Hepatocyte (in vitro differentiated cells): ENCODE measurements around the gene KTI12. TPM values are rescaled to one million over a fixed set of nuclear protein-coding genes. Genes with fewer than 3 reads are reported as not detected.

ENCODE experiments used
- DNase-seq: peaks from one replicate; pipeline ENCODE4 v3.0.0-alpha.2; 2016; ENCODE audit warnings: low spot score
- H2AFZ ChIP-seq: fragments of 200-600 bp; sonication (generic); 2 replicates; pipeline ENCODE4 v1.6.0; 2016; ENCODE audit warnings: antibody characterized with exemption, mild to moderate bottlenecking
- H3K27ac ChIP-seq: fragments of 200-600 bp; sonication (generic); 2 replicates; pipeline ENCODE4 v1.5.1; 2016; ENCODE audit warnings: mild to moderate bottlenecking
- H3K27me3 ChIP-seq: fragments of 200-600 bp; sonication (generic); 2 replicates; pipeline ENCODE4 v1.6.1; 2016
- H3K36me3 ChIP-seq: fragments of 200-600 bp; sonication (generic); replicated peaks from 2 replicates; pipeline ENCODE4 v1.5.1; 2016; ENCODE audit warnings: low read depth; ENCODE audit not compliant: insufficient read depth
- H3K4me1 ChIP-seq: fragments of 200-600 bp; sonication (generic); 2 replicates; pipeline ENCODE4 v1.5.1; 2016; ENCODE audit warnings: mild to moderate bottlenecking, moderate library complexity; ENCODE audit not compliant: insufficient read depth
- H3K4me2 ChIP-seq: fragments of 200-600 bp; sonication (generic); 2 replicates; pipeline ENCODE4 v1.6.0; 2016
- H3K4me3 ChIP-seq: fragments of 200-600 bp; sonication (generic); 2 replicates; pipeline ENCODE4 v1.5.1; 2016; ENCODE audit warnings: mild to moderate bottlenecking
- H3K79me2 ChIP-seq: fragments of 200-600 bp; sonication (generic); 2 replicates; pipeline ENCODE4 v1.6.0; 2017; ENCODE audit warnings: mild to moderate bottlenecking
- H3K9me2 ChIP-seq: fragments of 200-600 bp; sonication (generic); replicated peaks from 2 replicates; pipeline ENCODE4 v1.6.0; 2017; ENCODE audit warnings: mild to moderate bottlenecking; ENCODE audit not compliant: insufficient read depth
- H3K9me3 ChIP-seq: fragments of 200-600 bp; sonication (generic); 2 replicates; pipeline ENCODE4 v1.5.1; 2016; ENCODE audit warnings: low read depth, mild to moderate bottlenecking
- H4K20me1 ChIP-seq: fragments of 200-600 bp; sonication (generic); 2 replicates; pipeline ENCODE4 v1.6.0; 2016; ENCODE audit warnings: mild to moderate bottlenecking; ENCODE audit not compliant: insufficient read depth, poor library complexity, severe bottlenecking
- EZH2 ChIP-seq: fragments of 200-600 bp; sonication (generic); IDR thresholded peaks from 2 replicates; pipeline ENCODE4 v1.6.1; 2016; ENCODE audit warnings: antibody characterized with exemption, mild to moderate bottlenecking, borderline replicate concordance
- EZH2phosphoT487 ChIP-seq: fragments of 200-600 bp; sonication (generic); IDR thresholded peaks from one replicate; pipeline ENCODE4 v1.6.1; 2018; ENCODE audit warnings: antibody characterized with exemption, mild to moderate bottlenecking, low read depth, moderate library complexity; ENCODE audit not compliant: unreplicated experiment, severe bottlenecking
- WGBS: methylation state at CpG from one replicate; pipeline ENCODE4 v1.1.6; 2016; ENCODE audit warnings: low lambda C conversion rate; ENCODE audit errors: missing lambda C conversion rate; 5-methylcytosine and 5-hydroxymethylcytosine counted together
- polyA plus RNA-seq: library from polyadenylated mRNA; unstranded; fragments of >200 nt; fragmentation: Nextera tagmentation; extraction: Ambion mirVana; gene quantifications from 2 replicates; pipeline ENCODE4 v1.2.1, GENCODE V29; 2016
- total RNA-seq: library from RNA; depleted of rRNA; stranded (reverse); fragments of >200 nt; gene quantifications from 2 replicates; pipeline ENCODE4 v1.2.3, GENCODE V29; 2014
- TF ChIP-seq, protein P1 (sequence below): fragments of 200-600 bp; sonication (generic); IDR thresholded peaks from 2 replicates; pipeline ENCODE4 v1.5.1; 2016; ENCODE audit warnings: antibody characterized with exemption, mild to moderate bottlenecking; ENCODE audit not compliant: poor library complexity

Gene KTI12
- total and polyA plus RNA-seq, 2 experiments from 2014 or later, result 10.4 to 14.8 TPM

DNA sequence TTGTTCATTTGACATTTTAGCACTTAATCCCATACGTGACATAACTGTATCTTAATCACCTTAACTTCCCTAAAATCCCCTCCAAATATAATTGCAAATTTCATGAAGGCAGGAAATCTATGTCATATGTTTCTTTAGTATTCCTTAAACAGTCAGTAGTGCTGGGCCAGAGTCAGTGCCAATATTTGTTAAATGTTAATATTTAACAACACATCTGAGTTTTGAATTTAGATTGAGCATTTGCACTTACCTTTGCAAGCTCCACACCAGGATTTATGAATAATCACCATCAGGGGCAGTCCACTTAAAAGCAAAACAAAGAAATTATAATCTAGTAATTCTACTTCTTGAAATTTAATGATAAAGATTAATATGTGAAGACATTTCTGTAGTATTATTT lies 5.3 kb downstream of the KTI12 start:
- Histone ChIP-seq H3K27me3 (no peaks in the 10 kb centered on the region), H3K79me2 (peaks cover 34% of the 10 kb centered on the region), H3K9me2 (no peaks in the 10 kb centered on the region), H3K4me3 (no peak overlapping the region), H3K4me2 (peak overlapping the region; percentile 25), H4K20me1 (peaks cover 13% of the 10 kb centered on the region), H3K9me3 (no peaks in the 10 kb centered on the region), H2AFZ (no peak overlapping the region), H3K36me3 (no peaks in the 10 kb centered on the region), H3K27ac (peak overlapping the region; percentile 43), H3K4me1 (peaks cover 28% of the 10 kb centered on the region)
- 75% methylated on average over 1 of the region's 1 CpG for WGBS
- TF ChIP-seq EZH2 (no peak), EZH2phosphoT487 (no peak)
- TF ChIP-seq, protein P1, sequence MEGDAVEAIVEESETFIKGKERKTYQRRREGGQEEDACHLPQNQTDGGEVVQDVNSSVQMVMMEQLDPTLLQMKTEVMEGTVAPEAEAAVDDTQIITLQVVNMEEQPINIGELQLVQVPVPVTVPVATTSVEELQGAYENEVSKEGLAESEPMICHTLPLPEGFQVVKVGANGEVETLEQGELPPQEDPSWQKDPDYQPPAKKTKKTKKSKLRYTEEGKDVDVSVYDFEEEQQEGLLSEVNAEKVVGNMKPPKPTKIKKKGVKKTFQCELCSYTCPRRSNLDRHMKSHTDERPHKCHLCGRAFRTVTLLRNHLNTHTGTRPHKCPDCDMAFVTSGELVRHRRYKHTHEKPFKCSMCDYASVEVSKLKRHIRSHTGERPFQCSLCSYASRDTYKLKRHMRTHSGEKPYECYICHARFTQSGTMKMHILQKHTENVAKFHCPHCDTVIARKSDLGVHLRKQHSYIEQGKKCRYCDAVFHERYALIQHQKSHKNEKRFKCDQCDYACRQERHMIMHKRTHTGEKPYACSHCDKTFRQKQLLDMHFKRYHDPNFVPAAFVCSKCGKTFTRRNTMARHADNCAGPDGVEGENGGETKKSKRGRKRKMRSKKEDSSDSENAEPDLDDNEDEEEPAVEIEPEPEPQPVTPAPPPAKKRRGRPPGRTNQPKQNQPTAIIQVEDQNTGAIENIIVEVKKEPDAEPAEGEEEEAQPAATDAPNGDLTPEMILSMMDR, result no peak
- no peak for DNase-seq

GRCh38 chr1:52026278-52026677 lies 7.3 kb downstream of the KTI12 start:
- no peak for DNase-seq
- Histone ChIP-seq H3K79me2 (peaks cover 16% of the 10 kb centered on the region), H3K9me2 (no peaks in the 10 kb centered on the region), H3K36me3 (no peaks in the 10 kb centered on the region), H3K27ac (no peak overlapping the region), H3K4me1 (peaks cover 21% of the 10 kb centered on the region), H2AFZ (no peak overlapping the region), H3K27me3 (no peaks in the 10 kb centered on the region), H3K4me2 (no peak overlapping the region), H3K9me3 (no peaks in the 10 kb centered on the region), H4K20me1 (peaks cover 4% of the 10 kb centered on the region), H3K4me3 (no peak overlapping the region)
- TF ChIP-seq, protein P1, result no peak
- TF ChIP-seq EZH2, result no peak
- no peak for TF ChIP-seq EZH2phosphoT487
- 88% methylated on average over 2 of the region's 2 CpGs for WGBS

DNA sequence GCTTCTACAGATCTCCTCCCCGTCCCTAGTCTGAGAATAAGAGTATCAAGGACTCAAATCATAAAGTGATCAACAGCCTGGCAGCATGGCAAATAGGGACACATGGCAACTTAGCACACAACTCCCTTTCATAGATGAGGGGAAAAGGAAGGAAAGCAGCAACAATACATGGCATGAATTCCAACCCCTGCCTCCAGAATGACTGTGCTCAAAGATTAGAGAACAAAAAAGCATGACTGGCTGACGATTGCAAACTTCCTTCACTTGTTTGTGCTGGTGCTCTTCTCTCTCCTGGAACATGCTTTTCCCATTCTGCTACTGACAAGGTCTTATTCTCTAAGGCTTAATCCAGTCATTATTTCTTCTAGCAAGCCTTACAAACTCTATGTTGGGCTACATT lies 11.5 kb downstream of the KTI12 start:
- no peaks in the 10 kb centered on the region for H3K9me2 ChIP-seq
- WGBS, result 92% methylated on average over 2 of the region's 2 CpGs
- no peak overlapping the region for H3K4me2 ChIP-seq
- no peaks in the 10 kb centered on the region for H3K9me3 ChIP-seq
- TF ChIP-seq, protein P1, result no peak
- TF ChIP-seq EZH2, result no peak
- TF ChIP-seq EZH2phosphoT487, result no peak
- no peaks in the 10 kb centered on the region for H3K36me3 ChIP-seq
- H2AFZ ChIP-seq, result no peak overlapping the region
- H4K20me1 ChIP-seq, result no peaks in the 10 kb centered on the region
- no peak overlapping the region for H3K27ac ChIP-seq
- DNase-seq, result no peak
- no peaks in the 10 kb centered on the region for H3K4me1 ChIP-seq
- no peak overlapping the region for H3K4me3 ChIP-seq
- no peaks in the 10 kb centered on the region for H3K79me2 ChIP-seq
- H3K27me3 ChIP-seq, result no peaks in the 10 kb centered on the region
